NCI-H1092 treated with DMSO at 0.1 percent for 48 hours (cell line): ENCODE data around the gene KLLN.
"Not testable (repeated sequence)": the region's sequence is repeated elsewhere in the genome, so short reads cannot be mapped to it uniquely, and the experiment has no call there.

Source experiments
- DNase-seq: peaks from one replicate; lab custom pipeline; 2025; lab: John Stamatoyannopoulos, UW

Gene KLLN

GRCh38 chr10:87866412-87866974 is 3.2 kb upstream of the KLLN start:
- DNase-seq: no peak

GRCh38 chr10:87865241-87865881 is 2.0 kb upstream of the KLLN start:
- no peak for DNase-seq

- DNase-seq: peak; percentile 22
These were observed 1.2 kb upstream of the KLLN start for GRCh38 chr10:87864496-87865059.

- not testable (repeated sequence) for DNase-seq
These were observed 690 bp upstream of the KLLN start for GRCh38 chr10:87863951-87864495.

- DNase-seq: peak; percentile 56
These were observed 667 bp downstream of the KLLN start for GRCh38 chr10:87862679-87863052.

GRCh38 chr10:87861953-87862678 is 1.2 kb downstream of the KLLN start:
- peak; percentile 66 for DNase-seq

- no peak for DNase-seq
These were observed 1.8 kb downstream of the KLLN start for GRCh38 chr10:87861566-87861952.

- DNase-seq: no peak
These were observed 2.4 kb downstream of the KLLN start for GRCh38 chr10:87860816-87861403.

GRCh38 chr10:87860156-87860795 is 3.1 kb downstream of the KLLN start:
- peak; percentile 53 for DNase-seq

- DNase-seq: not testable (repeated sequence)
These were observed 7.7 kb downstream of the KLLN start for GRCh38 chr10:87855665-87856064.

GRCh38 chr10:87855247-87855646 is 8.1 kb downstream of the KLLN start:
- not testable (repeated sequence) for DNase-seq

- DNase-seq: no peak
These were observed 11.2 kb downstream of the KLLN start for GRCh38 chr10:87852089-87852488.

- peak; percentile 35 for DNase-seq
These were observed 12.6 kb downstream of the KLLN start for GRCh38 chr10:87850742-87851205.

GRCh38 chr10:87849001-87849400 is 14.3 kb downstream of the KLLN start:
- no peak for DNase-seq

- DNase-seq: no peak
These were observed 15.8 kb downstream of the KLLN start for GRCh38 chr10:87847550-87847949.

- not testable (repeated sequence) for DNase-seq
These were observed 16.6 kb downstream of the KLLN start for GRCh38 chr10:87846711-87847110.

- DNase-seq: no peak
These were observed 17.3 kb downstream of the KLLN start for GRCh38 chr10:87846023-87846422.

- no peak for DNase-seq
These were observed 17.7 kb downstream of the KLLN start for GRCh38 chr10:87845624-87845998.

GRCh38 chr10:87844837-87845623 is 18.3 kb downstream of the KLLN start:
- DNase-seq: no peak

- no peak for DNase-seq
These were observed 19.6 kb downstream of the KLLN start for GRCh38 chr10:87843714-87844113.
